Umbilical cord (tissue), 2 donors: ENCODE results near the gene ANKFY1. TPM values are rescaled to one million over a fixed set of nuclear protein-coding genes. Genes with fewer than 3 reads are reported as not detected.

Experiments
- DNase-seq: peaks from one replicate; pipeline ENCODE4 v3.0.0-alpha.2; 2015; ENCODE audit warnings: low spot score
- total RNA-seq: library from RNA; depleted of rRNA; stranded (reverse); fragments of >200 nt; gene quantifications from one replicate; pipeline ENCODE4 v1.2.3, GENCODE V29; 2014; ENCODE audit warnings: low replicate concordance; ENCODE audit not compliant: insufficient read depth

ANKFY1 gene
- total RNA-seq, 1 donor from 2014 or later: 54.9 TPM

DNA sequence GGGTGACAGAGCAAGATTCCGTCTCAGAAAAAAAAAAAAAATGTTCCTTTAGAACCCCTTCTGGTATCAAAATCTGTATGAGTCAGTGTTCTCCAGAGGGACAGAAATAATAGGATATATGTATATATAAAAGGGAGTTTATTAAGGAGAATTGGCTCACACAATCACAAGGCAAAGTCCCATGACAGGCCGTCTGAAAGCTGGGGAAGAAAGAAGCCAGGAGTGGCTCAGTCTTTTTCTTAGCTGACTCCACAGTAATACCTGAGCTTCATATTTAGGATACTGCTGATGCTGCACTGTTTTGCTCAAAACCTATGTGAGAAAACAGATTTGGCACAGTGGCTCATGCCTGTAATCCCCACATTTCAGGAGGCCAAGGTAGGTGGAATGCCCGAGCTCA lies 143.4 kb downstream of the ANKFY1 start:
- no peak for DNase-seq

GRCh38 chr17:4119299-4119698 lies 144.5 kb downstream of the ANKFY1 start:
- DNase-seq: no peak

- no peak for DNase-seq
Observed at GRCh38 chr17:4118015-4118743, 145.6 kb downstream of the ANKFY1 start.

DNA sequence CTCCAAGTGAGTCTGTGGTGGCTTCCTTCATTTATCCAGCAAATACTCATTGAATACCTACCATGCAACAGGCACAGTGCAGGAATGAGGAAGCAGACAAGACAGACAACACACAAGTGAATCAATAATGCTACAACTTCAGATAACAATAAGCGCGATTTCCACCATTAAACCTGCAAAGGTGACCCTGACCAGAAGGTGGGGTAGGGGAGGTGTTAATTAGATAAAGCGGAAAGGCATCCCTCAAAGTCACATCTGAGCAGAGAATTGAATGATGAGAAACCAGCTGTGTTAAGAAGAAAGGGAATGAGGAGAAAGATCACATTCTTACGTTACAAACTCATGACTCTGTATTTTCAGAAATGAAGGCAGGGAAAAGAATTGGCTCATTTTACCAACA lies 147.3 kb downstream of the ANKFY1 start:
- DNase-seq: no peak

Other genes with a start within 250 kb of the ANKFY1 start
- 29.4 TPM for gene ZZEF1, start 120.9 kb downstream of the ANKFY1 start, total RNA-seq
- 21.2 TPM for gene CYB5D2, start 120.8 kb downstream of the ANKFY1 start, total RNA-seq
- gene UBE2G1, start 102.7 kb upstream of the ANKFY1 start, total RNA-seq: 27.0 TPM
- gene SPNS3, start 170.0 kb upstream of the ANKFY1 start, total RNA-seq: not detected
- 5.8 TPM for gene SPNS2, start 234.9 kb upstream of the ANKFY1 start, total RNA-seq